Fibroblast of mammary gland (primary cell): ENCODE data around the gene ZNF747.

Experiments
- DNase-seq: peaks from one replicate; pipeline ENCODE4 v3.0.0-alpha.2; 2010; ENCODE audit warnings: low read depth
- H3K4me3 ChIP-seq: 2 replicates; pipeline ENCODE4 v1.5.1; 2011; ENCODE audit warnings: low read depth, mild to moderate bottlenecking, low read length, moderate library complexity; ENCODE audit not compliant: control insufficient read depth
- CTCF ChIP-seq: conservative IDR thresholded peaks from 2 replicates; pipeline ENCODE4 v1.5.1; 2011; ENCODE audit warnings: low read depth, low read length, inconsistent platforms; ENCODE audit not compliant: control insufficient read depth, insufficient read depth

The ZNF747 gene

GRCh38 chr16:30570636-30571444, 36.2 kb upstream of the ZNF747 start:
- no peak for TF ChIP-seq CTCF
- peak overlapping the region; percentile 60 for H3K4me3 ChIP-seq
- peak; percentile 28 for DNase-seq

- no peak for TF ChIP-seq CTCF
- DNase-seq, result no peak
- H3K4me3 ChIP-seq, result no peak overlapping the region
These were observed 35.3 kb upstream of the ZNF747 start for GRCh38 chr16:30569746-30570635.

GRCh38 chr16:30569281-30569680, 34.6 kb upstream of the ZNF747 start:
- H3K4me3 ChIP-seq, result no peak overlapping the region
- no peak for TF ChIP-seq CTCF
- no peak for DNase-seq

- DNase-seq, result peak; percentile 88
- H3K4me3 ChIP-seq, result no peak overlapping the region
- no peak for TF ChIP-seq CTCF
These were observed 33.5 kb upstream of the ZNF747 start for GRCh38 chr16:30567991-30568638.

- H3K4me3 ChIP-seq, result no peak overlapping the region
- peak; percentile 16 for DNase-seq
- no peak for TF ChIP-seq CTCF
These were observed 32.7 kb upstream of the ZNF747 start for GRCh38 chr16:30567160-30567990.

- no peak overlapping the region for H3K4me3 ChIP-seq
- TF ChIP-seq CTCF, result no peak
- DNase-seq, result no peak
These were observed 31.9 kb upstream of the ZNF747 start for GRCh38 chr16:30566531-30566930.
